ENCODE results near the gene MSANTD4.

DNA sequence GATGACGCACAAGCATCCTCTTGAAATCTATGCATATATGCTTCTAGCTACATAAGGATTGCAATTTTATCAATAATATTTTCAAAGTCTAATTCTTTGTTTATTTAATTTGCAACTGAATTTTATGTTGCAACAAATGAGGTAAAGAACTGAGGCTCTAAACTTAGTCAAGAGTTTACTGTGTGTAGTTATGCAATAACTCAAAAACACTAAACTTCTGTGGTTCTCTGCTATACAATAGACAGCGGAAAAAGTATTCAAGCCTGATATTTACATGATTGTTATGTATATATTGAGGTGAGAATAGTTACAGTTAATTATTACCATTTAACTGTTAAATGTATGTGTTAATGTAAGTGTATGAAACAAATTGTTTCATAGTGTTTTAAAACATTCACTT lies 32.9 kb downstream of the MSANTD4 start:
- TF ChIP-seq, protein P1, sequence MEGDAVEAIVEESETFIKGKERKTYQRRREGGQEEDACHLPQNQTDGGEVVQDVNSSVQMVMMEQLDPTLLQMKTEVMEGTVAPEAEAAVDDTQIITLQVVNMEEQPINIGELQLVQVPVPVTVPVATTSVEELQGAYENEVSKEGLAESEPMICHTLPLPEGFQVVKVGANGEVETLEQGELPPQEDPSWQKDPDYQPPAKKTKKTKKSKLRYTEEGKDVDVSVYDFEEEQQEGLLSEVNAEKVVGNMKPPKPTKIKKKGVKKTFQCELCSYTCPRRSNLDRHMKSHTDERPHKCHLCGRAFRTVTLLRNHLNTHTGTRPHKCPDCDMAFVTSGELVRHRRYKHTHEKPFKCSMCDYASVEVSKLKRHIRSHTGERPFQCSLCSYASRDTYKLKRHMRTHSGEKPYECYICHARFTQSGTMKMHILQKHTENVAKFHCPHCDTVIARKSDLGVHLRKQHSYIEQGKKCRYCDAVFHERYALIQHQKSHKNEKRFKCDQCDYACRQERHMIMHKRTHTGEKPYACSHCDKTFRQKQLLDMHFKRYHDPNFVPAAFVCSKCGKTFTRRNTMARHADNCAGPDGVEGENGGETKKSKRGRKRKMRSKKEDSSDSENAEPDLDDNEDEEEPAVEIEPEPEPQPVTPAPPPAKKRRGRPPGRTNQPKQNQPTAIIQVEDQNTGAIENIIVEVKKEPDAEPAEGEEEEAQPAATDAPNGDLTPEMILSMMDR (IDR thresholded peaks at IDR 0.05), result no peak
- TF ChIP-seq EZH2 (IDR thresholded peaks at IDR 0.05; ENCODE audit: borderline replicate concordance, insufficient read depth, low read depth, low read length, poor library complexity, severe bottlenecking), result no peak

All from B cell (primary cell).